ENCODE measurements around the gene AOC2. TPM values are rescaled to one million over a fixed set of nuclear protein-coding genes. Genes with fewer than 3 reads are reported as not detected.
"Not testable (repeated sequence)": the region's sequence is repeated elsewhere in the genome, so short reads cannot be mapped to it uniquely, and the experiment has no call there.

Gene AOC2
- total RNA-seq, 1 donor from 2014 or later, result not detected

DNA sequence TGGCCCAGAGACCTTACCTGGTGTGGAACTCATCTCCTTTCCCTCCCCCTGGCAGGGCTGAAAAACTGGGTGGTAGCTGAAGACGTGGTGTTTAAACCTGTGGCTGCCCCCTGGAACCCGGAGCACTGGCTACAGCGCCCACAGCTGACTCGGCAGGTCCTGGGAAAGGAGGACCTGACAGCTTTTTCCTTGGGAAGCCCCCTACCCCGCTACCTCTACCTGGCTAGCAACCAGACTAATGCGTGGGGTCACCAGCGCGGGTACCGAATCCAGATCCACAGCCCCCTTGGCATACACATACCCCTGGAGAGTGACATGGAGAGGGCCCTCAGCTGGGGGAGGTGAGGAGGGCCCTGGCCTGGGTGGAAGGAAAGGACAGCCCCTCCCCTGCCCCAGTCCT, 4.7 kb downstream of the AOC2 start:
- DNase-seq (ENCODE audit: low spot score in 2 of 2), result no peak
- intact Hi-C loops (cut with DNase I), result loop anchor here (10.0 kb wide), 1 partner anchor 146 kb away; the partner anchor contains the start of gene RPL27
- Histone ChIP-seq H3K9me3 (no peaks in the 10 kb centered on the region), H3K4me3 (no peak overlapping the region), H3K4me1 (peaks cover 0 to 12% of the 10 kb centered on the region in 2 donors), H3K27me3 (no peaks in the 10 kb centered on the region), H3K36me3 (peaks cover 12 to 18% of the 10 kb centered on the region in 2 donors), H3K27ac (no peak overlapping the region)
- TF ChIP-seq, protein P1, sequence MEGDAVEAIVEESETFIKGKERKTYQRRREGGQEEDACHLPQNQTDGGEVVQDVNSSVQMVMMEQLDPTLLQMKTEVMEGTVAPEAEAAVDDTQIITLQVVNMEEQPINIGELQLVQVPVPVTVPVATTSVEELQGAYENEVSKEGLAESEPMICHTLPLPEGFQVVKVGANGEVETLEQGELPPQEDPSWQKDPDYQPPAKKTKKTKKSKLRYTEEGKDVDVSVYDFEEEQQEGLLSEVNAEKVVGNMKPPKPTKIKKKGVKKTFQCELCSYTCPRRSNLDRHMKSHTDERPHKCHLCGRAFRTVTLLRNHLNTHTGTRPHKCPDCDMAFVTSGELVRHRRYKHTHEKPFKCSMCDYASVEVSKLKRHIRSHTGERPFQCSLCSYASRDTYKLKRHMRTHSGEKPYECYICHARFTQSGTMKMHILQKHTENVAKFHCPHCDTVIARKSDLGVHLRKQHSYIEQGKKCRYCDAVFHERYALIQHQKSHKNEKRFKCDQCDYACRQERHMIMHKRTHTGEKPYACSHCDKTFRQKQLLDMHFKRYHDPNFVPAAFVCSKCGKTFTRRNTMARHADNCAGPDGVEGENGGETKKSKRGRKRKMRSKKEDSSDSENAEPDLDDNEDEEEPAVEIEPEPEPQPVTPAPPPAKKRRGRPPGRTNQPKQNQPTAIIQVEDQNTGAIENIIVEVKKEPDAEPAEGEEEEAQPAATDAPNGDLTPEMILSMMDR (IDR thresholded peaks at IDR 0.05), result no peak

DNA sequence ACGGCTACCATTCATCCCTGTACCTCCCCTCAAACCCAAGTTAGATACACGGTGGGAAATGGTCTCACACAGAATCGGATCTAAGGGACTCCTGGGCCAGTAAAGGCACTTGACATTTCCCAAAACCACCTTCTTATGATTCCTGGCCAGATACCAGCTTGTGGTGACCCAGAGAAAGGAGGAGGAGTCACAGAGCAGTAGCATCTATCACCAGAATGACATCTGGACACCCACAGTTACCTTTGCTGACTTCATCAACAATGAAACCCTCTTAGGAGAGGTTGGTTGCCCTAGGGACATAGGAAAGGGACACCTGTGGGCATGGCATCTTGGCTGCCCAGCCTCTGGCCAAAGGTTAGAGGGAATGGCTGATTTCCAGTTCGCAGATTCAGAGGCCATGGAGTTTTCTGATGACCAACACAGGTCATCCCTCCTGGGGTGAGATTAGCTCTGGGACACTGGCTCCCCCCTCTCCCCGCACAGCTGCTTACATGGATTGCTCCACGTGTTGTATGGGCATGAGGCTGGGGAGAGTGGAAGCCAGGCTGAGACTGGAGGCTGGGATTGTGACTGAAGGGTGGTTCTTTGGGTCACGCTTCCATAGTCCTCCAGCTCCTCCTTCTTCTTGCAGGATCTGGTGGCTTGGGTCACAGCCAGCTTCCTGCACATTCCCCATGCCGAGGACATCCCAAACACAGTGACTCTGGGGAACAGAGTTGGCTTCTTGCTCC, 5.2 kb downstream of the AOC2 start:
- DNase-seq (ENCODE audit: low spot score in 2 of 2), result no peak
- Histone ChIP-seq H3K4me3 (peak overlapping the region in 1 of 2 donors; percentile 62), H3K4me1 (peaks cover 0 to 17% of the 10 kb centered on the region in 2 donors)

DNA sequence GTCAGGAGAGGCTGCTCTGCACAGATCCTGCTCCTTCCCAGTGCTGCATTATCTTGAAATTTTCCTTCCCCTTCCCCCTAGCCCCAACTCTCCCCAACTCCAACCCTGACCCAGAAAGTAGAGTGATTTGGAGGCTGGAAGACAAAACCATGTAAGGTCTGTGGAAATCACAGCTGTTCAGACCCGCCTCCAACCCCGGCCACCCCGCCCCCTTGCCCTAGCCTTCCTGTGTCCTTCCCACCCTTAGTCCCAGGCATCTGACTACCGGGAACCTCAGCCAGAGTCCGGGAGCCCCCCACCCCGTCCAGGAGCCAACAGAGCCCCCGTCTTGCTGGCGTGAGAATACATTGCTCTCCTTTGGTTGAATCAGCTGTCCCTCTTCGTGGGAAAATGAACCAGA, 6.6 kb downstream of the AOC2 start, which contains the start of gene AOC3:
Gene AOC3 (plus strand): TSS at position 246 of the 400 bp plus-strand sequence. CDS start 145 bp downstream, at position 391.
- H3K4me3 ChIP-seq, result peak within 1 kb of the TSS; percentile 51 to 62
- H3K9me3 ChIP-seq, result no peaks in the 10 kb centered on the region
- intact Hi-C loops (cut with DNase I), result loop anchor here (1.0 to 2.0 kb wide), 2 partner anchors 44 to 78 kb away; no protein-coding TSS in a partner anchor
- H3K36me3 ChIP-seq, result peaks cover 2 to 3% of the 10 kb centered on the region in 2 donors
- peaks cover 0 to 23% of the 10 kb centered on the region in 2 donors for H3K4me1 ChIP-seq
- H3K27me3 ChIP-seq, result no peaks in the 10 kb centered on the region
- peak within 1 kb of the TSS; percentile 83 to 84 for H3K27ac ChIP-seq
- peak in 1 of 2 donors; percentile 80 for DNase-seq (ENCODE audit: low spot score in 2 of 2)
- TF ChIP-seq, protein P1 (IDR thresholded peaks at IDR 0.05), result no peak

More for the DNA sequence above, 5.2 kb downstream of the AOC2 start:
- Histone ChIP-seq H3K36me3 (peaks cover 9 to 13% of the 10 kb centered on the region in 2 donors), H3K9me3 (no peaks in the 10 kb centered on the region), H3K27ac (peak overlapping the region in 1 of 2 donors; percentile 19), H3K27me3 (no peaks in the 10 kb centered on the region)
- intact Hi-C loops (cut with DNase I), result loop anchor here (2.0 to 10.0 kb wide), 2 partner anchors 45 to 145 kb away; partner anchors contain the start of gene RPL27
- TF ChIP-seq, protein P1 (IDR thresholded peaks at IDR 0.05), result no peak

DNA sequence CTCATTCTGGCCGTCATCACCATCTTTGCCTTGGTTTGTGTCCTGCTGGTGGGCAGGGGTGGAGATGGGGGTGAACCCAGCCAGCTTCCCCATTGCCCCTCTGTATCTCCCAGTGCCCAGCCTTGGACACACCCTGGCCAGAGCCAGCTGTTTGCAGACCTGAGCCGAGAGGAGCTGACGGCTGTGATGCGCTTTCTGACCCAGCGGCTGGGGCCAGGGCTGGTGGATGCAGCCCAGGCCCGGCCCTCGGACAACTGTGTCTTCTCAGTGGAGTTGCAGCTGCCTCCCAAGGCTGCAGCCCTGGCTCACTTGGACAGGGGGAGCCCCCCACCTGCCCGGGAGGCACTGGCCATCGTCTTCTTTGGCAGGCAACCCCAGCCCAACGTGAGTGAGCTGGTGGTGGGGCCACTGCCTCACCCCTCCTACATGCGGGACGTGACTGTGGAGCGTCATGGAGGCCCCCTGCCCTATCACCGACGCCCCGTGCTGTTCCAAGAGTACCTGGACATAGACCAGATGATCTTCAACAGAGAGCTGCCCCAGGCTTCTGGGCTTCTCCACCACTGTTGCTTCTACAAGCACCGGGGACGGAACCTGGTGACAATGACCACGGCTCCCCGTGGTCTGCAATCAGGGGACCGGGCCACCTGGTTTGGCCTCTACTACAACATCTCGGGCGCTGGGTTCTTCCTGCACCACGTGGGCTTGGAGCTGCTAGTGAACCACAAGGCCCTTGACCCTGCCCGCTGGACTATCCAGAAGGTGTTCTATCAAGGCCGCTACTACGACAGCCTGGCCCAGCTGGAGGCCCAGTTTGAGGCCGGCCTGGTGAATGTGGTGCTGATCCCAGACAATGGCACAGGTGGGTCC, 7.2 kb downstream of the AOC2 start:
- H3K36me3 ChIP-seq; DNase-seq (ENCODE audit: low spot score in 2 of 2); H3K9me3 ChIP-seq; H3K27me3 ChIP-seq: not testable (repeated sequence)
- intact Hi-C loops (cut with DNase I), result loop anchor here (1.0 to 2.0 kb wide), 2 partner anchors 43 to 78 kb away; no protein-coding TSS in a partner anchor
- H3K27ac ChIP-seq, result peak overlapping the region; percentile 83 to 84
- H3K4me1 ChIP-seq, result peaks cover 0 to 23% of the 10 kb centered on the region in 2 donors
- H3K4me3 ChIP-seq, result peak overlapping the region; percentile 51 to 62

DNA sequence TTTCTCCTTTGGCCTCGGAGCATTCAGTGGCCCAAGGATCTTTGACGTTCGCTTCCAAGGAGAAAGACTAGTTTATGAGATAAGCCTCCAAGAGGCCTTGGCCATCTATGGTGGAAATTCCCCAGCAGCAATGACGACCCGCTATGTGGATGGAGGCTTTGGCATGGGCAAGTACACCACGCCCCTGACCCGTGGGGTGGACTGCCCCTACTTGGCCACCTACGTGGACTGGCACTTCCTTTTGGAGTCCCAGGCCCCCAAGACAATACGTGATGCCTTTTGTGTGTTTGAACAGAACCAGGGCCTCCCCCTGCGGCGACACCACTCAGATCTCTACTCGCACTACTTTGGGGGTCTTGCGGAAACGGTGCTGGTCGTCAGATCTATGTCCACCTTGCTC, 8.0 kb downstream of the AOC2 start:
- H3K9me3 ChIP-seq, result no peaks in the 10 kb centered on the region
- peak overlapping the region; percentile 83 to 84 for H3K27ac ChIP-seq
- peaks cover 0 to 23% of the 10 kb centered on the region in 2 donors for H3K4me1 ChIP-seq
- TF ChIP-seq, protein P1 (IDR thresholded peaks at IDR 0.05), result no peak
- intact Hi-C loops (cut with DNase I), result no loop called here
- peak overlapping the region; percentile 51 to 62 for H3K4me3 ChIP-seq
- H3K27me3 ChIP-seq, result no peaks in the 10 kb centered on the region
- no peak for DNase-seq (ENCODE audit: low spot score in 2 of 2)
- H3K36me3 ChIP-seq, result peaks cover 3 to 8% of the 10 kb centered on the region in 2 donors

Data from ascending aorta (tissue), 2 donors.